HepG2 (cell line): ENCODE results near the gene PPM1M. TPM values are rescaled to one million over a fixed set of nuclear protein-coding genes. Genes with fewer than 3 reads are reported as not detected.

ENCODE experiments used
- ARNT2 ChIP-seq: sonication (generic); formaldehyde crosslinking; IDR thresholded peaks from 2 replicates; pipeline ENCODE4 v1.8.0; 2022; ENCODE audit warnings: mild to moderate bottlenecking, low read depth, missing genetic modification reagents, moderate library complexity
- DZIP1 ChIP-seq: sonication (generic); formaldehyde crosslinking; IDR thresholded peaks from 2 replicates; pipeline ENCODE4 v1.5.0; 2020; ENCODE audit warnings: mild to moderate bottlenecking, missing genetic modification reagents
- EED ChIP-seq: sonication (generic); formaldehyde crosslinking; IDR thresholded peaks from 2 replicates; pipeline ENCODE4 v1.5.0; 2020; ENCODE audit warnings: mild to moderate bottlenecking, missing genetic modification reagents
- FOXO4 ChIP-seq: sonication (generic); formaldehyde crosslinking; conservative IDR thresholded peaks from 2 replicates; pipeline ENCODE4 v1.8.1; 2023; ENCODE audit warnings: missing genetic modification reagents
- HNRNPK ChIP-seq: fragments of 200-400 bp; formaldehyde crosslinking; IDR thresholded peaks from 2 replicates; pipeline ENCODE4 v1.6.1; 2018; ENCODE audit warnings: low read length, low read depth, moderate library complexity, mild to moderate bottlenecking; ENCODE audit not compliant: poor library complexity, severe bottlenecking
- HNRNPUL1 ChIP-seq: fragments of 200-400 bp; formaldehyde crosslinking; IDR thresholded peaks from 2 replicates; pipeline ENCODE4 v1.6.1; 2017; ENCODE audit warnings: low read depth, mild to moderate bottlenecking, low read length, moderate library complexity
- KLF13 ChIP-seq: sonication (generic); formaldehyde crosslinking; IDR thresholded peaks from 2 replicates; pipeline ENCODE4 v1.4.0; 2020; ENCODE audit warnings: mild to moderate bottlenecking, missing genetic modification reagents
- KLF15 ChIP-seq: sonication (generic); formaldehyde crosslinking; IDR thresholded peaks from 2 replicates; pipeline ENCODE4 v1.8.1; 2023; ENCODE audit warnings: borderline replicate concordance, mild to moderate bottlenecking, inconsistent platforms, missing genetic modification reagents, mixed read lengths
- MYNN ChIP-seq: sonication (generic); formaldehyde crosslinking; IDR thresholded peaks from 2 replicates; pipeline ENCODE4 v1.4.0; 2020; ENCODE audit warnings: mild to moderate bottlenecking, low read depth, missing genetic modification reagents
- NFKB2 ChIP-seq: sonication (generic); formaldehyde crosslinking; IDR thresholded peaks from 2 replicates; pipeline ENCODE4 v1.4.0; 2020; ENCODE audit warnings: missing genetic modification reagents, borderline replicate concordance
- RBM39 ChIP-seq: fragments of 200-400 bp; formaldehyde crosslinking; IDR thresholded peaks from one replicate; pipeline ENCODE4 v1.6.1; 2018; ENCODE audit warnings: antibody characterized with exemption, mild to moderate bottlenecking, low read depth, low read length; ENCODE audit not compliant: poor library complexity, severe bottlenecking
- RFX3 ChIP-seq: IDR thresholded peaks from 2 replicates; pipeline ENCODE4 v1.6.1; 2016; ENCODE audit warnings: missing biosample characterization, missing genetic modification reagents
- TP53 ChIP-seq: sonication (generic); formaldehyde crosslinking; conservative IDR thresholded peaks from 2 replicates; pipeline ENCODE4 v1.4.0; 2020; ENCODE audit warnings: missing genetic modification reagents
- ZNF7 ChIP-seq: IDR thresholded peaks from 2 replicates; pipeline ENCODE4 v1.6.1; 2016; ENCODE audit warnings: missing biosample characterization, missing genetic modification reagents
- ZNF790 ChIP-seq: sonication (generic); formaldehyde crosslinking; IDR thresholded peaks from 2 replicates; pipeline ENCODE4 v1.8.0; 2022; ENCODE audit warnings: missing genetic modification reagents, mild to moderate bottlenecking, borderline replicate concordance
- ZSCAN22 ChIP-seq: sonication (generic); formaldehyde crosslinking; IDR thresholded peaks from 2 replicates; pipeline ENCODE4 v1.4.0; 2020; ENCODE audit warnings: mild to moderate bottlenecking, missing genetic modification reagents
- polyA plus RNA-seq, 8 experiments: library from polyadenylated mRNA; depleted of rRNA in 3 of 8; stranded (reverse) in 7 of 8; unstranded in 1 of 8; fragments of >200 nt; fragmentation: Illumina TruSeq in 4 of 8; extraction: Trizol in 4 of 8; gene quantifications; 2 replicates each; pipeline versions ENCODE4 v1.2.1 to v1.2.3, GENCODE V29; 2011 to 2016; ENCODE audit warnings: low read depth in 4 of 8, missing spikeins in 1 of 8, mixed read lengths in 1 of 8; ENCODE audit not compliant: insufficient read depth in 1 of 8
- total RNA-seq, 5 experiments: library from RNA; depleted of rRNA; stranded (reverse); fragments of >200 nt; fragmentation: Illumina TruSeq; extraction: Trizol; gene quantifications; 2 replicates each; pipeline ENCODE4 v1.2.3, GENCODE V29; 2016; ENCODE audit warnings: low read depth in 1 of 5
- TF ChIP-seq, protein P1 (sequence below): sonication (generic); formaldehyde crosslinking; IDR thresholded peaks from 2 replicates; pipeline ENCODE4 v1.4.0; 2020; ENCODE audit warnings: missing genetic modification reagents, borderline replicate concordance
- TF ChIP-seq, protein P2 (sequence below): sonication (generic); formaldehyde crosslinking; IDR thresholded peaks from 2 replicates; pipeline ENCODE4 v1.4.0; 2020; ENCODE audit warnings: missing genetic modification reagents

PPM1M gene
- total and polyA plus RNA-seq, 2 of the 13 experiments (the other 11 are each of a cell fraction or from before 2014, with no cell fraction given): 2.5 to 5.9 TPM

GRCh38 chr3:52197842-52198625 lies 47.5 kb upstream of the PPM1M start, which contains the start of gene ALAS1 (continued):
- TF ChIP-seq FOXO4: no peak
- 0 out of 2 replicates have a peak, but pooled peaks have one; percentile 46 for TF ChIP-seq ZNF790 (CRISPR knock-in tag)
- no peak for TF ChIP-seq TP53 (CRISPR knock-in tag)
- TF ChIP-seq, protein P1, sequence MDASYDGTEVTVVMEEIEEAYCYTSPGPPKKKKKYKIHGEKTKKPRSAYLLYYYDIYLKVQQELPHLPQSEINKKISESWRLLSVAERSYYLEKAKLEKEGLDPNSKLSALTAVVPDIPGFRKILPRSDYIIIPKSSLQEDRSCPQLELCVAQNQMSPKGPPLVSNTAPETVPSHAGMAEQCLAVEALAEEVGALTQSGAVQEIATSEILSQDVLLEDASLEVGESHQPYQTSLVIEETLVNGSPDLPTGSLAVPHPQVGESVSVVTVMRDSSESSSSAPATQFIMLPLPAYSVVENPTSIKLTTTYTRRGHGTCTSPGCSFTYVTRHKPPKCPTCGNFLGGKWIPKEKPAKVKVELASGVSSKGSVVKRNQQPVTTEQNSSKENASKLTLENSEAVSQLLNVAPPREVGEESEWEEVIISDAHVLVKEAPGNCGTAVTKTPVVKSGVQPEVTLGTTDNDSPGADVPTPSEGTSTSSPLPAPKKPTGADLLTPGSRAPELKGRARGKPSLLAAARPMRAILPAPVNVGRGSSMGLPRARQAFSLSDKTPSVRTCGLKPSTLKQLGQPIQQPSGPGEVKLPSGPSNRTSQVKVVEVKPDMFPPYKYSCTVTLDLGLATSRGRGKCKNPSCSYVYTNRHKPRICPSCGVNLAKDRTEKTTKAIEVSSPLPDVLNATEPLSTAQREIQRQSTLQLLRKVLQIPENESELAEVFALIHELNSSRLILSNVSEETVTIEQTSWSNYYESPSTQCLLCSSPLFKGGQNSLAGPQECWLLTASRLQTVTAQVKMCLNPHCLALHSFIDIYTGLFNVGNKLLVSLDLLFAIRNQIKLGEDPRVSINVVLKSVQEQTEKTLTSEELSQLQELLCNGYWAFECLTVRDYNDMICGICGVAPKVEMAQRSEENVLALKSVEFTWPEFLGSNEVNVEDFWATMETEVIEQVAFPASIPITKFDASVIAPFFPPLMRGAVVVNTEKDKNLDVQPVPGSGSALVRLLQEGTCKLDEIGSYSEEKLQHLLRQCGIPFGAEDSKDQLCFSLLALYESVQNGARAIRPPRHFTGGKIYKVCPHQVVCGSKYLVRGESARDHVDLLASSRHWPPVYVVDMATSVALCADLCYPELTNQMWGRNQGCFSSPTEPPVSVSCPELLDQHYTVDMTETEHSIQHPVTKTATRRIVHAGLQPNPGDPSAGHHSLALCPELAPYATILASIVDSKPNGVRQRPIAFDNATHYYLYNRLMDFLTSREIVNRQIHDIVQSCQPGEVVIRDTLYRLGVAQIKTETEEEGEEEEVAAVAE (CRISPR knock-in tag): no peak; the same call in 1 of the 2 replicates
- no peak for TF ChIP-seq KLF13 (CRISPR knock-in tag)
- TF ChIP-seq, protein P2, sequence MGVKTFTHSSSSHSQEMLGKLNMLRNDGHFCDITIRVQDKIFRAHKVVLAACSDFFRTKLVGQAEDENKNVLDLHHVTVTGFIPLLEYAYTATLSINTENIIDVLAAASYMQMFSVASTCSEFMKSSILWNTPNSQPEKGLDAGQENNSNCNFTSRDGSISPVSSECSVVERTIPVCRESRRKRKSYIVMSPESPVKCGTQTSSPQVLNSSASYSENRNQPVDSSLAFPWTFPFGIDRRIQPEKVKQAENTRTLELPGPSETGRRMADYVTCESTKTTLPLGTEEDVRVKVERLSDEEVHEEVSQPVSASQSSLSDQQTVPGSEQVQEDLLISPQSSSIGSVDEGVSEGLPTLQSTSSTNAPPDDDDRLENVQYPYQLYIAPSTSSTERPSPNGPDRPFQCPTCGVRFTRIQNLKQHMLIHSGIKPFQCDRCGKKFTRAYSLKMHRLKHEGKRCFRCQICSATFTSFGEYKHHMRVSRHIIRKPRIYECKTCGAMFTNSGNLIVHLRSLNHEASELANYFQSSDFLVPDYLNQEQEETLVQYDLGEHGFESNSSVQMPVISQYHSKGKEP (CRISPR knock-in tag): no peak
- no peak for TF ChIP-seq RBM39
- peak; percentile 72; the same call in 1 of the 2 replicates for TF ChIP-seq KLF15
- TF ChIP-seq RFX3 (CRISPR knock-in tag): no peak
- TF ChIP-seq ARNT2: peak; percentile 45; the same call in 1 of the 2 replicates
- TF ChIP-seq NFKB2 (CRISPR knock-in tag): peak; percentile 26; the same call in 1 of the 2 replicates
- no peak for TF ChIP-seq HNRNPK
- no peak for TF ChIP-seq HNRNPUL1
- 0 out of 2 replicates have a peak, but pooled peaks have one; percentile 56 for TF ChIP-seq DZIP1 (CRISPR knock-in tag)
- no peak for TF ChIP-seq ZSCAN22 (CRISPR knock-in tag)
- TF ChIP-seq ZNF7 (CRISPR knock-in tag): no peak
- TF ChIP-seq EED (CRISPR knock-in tag): 0 out of 2 replicates have a peak, but pooled peaks have one; percentile 25
- no peak for TF ChIP-seq MYNN (CRISPR knock-in tag)
